Liver (tissue), 3 donors: ENCODE results near the gene LDLRAD4.

Experiments used
- GABPA ChIP-seq, 2 donors: IDR thresholded peaks in 1 of 2; conservative IDR thresholded peaks in 1 of 2; 2 replicates each; pipeline ENCODE4 v1.6.1; 2016; ENCODE audit warnings: antibody characterized with exemption in 2 of 2, mild to moderate bottlenecking in 1 of 2, moderate library complexity in 1 of 2
- HNF4G ChIP-seq: IDR thresholded peaks from 2 replicates; pipeline ENCODE4 v1.6.1; 2016; ENCODE audit warnings: antibody characterized with exemption
- RAD21 ChIP-seq, 2 donors: IDR thresholded peaks; 2 replicates each; pipeline ENCODE4 v1.6.1; 2016; ENCODE audit warnings: antibody characterized with exemption in 2 of 2, mild to moderate bottlenecking in 2 of 2
- TF ChIP-seq, protein P1 (sequence below): IDR thresholded peaks from 2 replicates; pipeline ENCODE4 v1.6.1; 2016; ENCODE audit warnings: antibody characterized with exemption, mild to moderate bottlenecking
- TF ChIP-seq, protein P2 (sequence below): fragments of 150-350 bp; IDR thresholded peaks from 2 replicates; pipeline ENCODE4 v1.5.1; 2017; ENCODE audit warnings: improper control_type of control experiment, low read depth, low read length; ENCODE audit not compliant: missing input control
- TF ChIP-seq, protein P3 (sequence below): IDR thresholded peaks from 2 replicates; pipeline ENCODE4 v1.6.1; 2016; ENCODE audit warnings: antibody characterized with exemption
- donor health status: healthy.
- donor health status: healthy.

DNA sequence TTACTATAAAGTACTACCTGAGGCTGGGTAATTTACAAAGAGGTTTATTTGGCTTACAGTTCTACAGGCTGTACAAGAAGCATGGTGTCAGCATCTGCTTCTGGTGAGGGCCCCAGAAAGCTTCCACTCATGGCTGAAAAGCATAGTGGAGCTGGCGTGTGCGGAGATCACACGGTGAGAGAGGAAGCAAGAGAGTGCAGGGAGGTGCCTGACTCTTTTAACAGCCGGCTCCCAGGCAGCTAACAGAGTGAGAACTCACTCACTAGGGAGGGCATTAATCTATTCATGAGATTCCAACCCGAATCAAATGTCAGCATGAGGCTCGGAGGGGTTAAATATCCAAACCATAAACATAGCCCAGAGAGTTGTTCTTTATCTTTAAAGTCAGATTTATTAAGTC lies 117.3 kb downstream of the LDLRAD4 start:
- TF ChIP-seq, protein P1, sequence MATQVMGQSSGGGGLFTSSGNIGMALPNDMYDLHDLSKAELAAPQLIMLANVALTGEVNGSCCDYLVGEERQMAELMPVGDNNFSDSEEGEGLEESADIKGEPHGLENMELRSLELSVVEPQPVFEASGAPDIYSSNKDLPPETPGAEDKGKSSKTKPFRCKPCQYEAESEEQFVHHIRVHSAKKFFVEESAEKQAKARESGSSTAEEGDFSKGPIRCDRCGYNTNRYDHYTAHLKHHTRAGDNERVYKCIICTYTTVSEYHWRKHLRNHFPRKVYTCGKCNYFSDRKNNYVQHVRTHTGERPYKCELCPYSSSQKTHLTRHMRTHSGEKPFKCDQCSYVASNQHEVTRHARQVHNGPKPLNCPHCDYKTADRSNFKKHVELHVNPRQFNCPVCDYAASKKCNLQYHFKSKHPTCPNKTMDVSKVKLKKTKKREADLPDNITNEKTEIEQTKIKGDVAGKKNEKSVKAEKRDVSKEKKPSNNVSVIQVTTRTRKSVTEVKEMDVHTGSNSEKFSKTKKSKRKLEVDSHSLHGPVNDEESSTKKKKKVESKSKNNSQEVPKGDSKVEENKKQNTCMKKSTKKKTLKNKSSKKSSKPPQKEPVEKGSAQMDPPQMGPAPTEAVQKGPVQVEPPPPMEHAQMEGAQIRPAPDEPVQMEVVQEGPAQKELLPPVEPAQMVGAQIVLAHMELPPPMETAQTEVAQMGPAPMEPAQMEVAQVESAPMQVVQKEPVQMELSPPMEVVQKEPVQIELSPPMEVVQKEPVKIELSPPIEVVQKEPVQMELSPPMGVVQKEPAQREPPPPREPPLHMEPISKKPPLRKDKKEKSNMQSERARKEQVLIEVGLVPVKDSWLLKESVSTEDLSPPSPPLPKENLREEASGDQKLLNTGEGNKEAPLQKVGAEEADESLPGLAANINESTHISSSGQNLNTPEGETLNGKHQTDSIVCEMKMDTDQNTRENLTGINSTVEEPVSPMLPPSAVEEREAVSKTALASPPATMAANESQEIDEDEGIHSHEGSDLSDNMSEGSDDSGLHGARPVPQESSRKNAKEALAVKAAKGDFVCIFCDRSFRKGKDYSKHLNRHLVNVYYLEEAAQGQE = no peak
- TF ChIP-seq GABPA (IDR thresholded peaks at IDR 0.05 in 1 of 2, conservative IDR thresholded peaks at IDR 0.05 in 1 of 2) (no peak), HNF4G (no peak), RAD21 (IDR thresholded peaks at IDR 0.05) (no peak)
- TF ChIP-seq, protein P2, sequence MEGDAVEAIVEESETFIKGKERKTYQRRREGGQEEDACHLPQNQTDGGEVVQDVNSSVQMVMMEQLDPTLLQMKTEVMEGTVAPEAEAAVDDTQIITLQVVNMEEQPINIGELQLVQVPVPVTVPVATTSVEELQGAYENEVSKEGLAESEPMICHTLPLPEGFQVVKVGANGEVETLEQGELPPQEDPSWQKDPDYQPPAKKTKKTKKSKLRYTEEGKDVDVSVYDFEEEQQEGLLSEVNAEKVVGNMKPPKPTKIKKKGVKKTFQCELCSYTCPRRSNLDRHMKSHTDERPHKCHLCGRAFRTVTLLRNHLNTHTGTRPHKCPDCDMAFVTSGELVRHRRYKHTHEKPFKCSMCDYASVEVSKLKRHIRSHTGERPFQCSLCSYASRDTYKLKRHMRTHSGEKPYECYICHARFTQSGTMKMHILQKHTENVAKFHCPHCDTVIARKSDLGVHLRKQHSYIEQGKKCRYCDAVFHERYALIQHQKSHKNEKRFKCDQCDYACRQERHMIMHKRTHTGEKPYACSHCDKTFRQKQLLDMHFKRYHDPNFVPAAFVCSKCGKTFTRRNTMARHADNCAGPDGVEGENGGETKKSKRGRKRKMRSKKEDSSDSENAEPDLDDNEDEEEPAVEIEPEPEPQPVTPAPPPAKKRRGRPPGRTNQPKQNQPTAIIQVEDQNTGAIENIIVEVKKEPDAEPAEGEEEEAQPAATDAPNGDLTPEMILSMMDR = no peak
- TF ChIP-seq, protein P3, sequence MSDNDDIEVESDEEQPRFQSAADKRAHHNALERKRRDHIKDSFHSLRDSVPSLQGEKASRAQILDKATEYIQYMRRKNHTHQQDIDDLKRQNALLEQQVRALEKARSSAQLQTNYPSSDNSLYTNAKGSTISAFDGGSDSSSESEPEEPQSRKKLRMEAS = no peak
